ENCODE measurements around the gene KIAA0232. TPM values are rescaled to one million over a fixed set of nuclear protein-coding genes. Genes with fewer than 3 reads are reported as not detected.

The KIAA0232 gene
- total and polyA plus RNA-seq, 9 of the 15 experiments (the other 6 are each of a cell fraction or from before 2014, with no cell fraction given) = 3.5 to 17.4 (median 13.0) TPM

DNA sequence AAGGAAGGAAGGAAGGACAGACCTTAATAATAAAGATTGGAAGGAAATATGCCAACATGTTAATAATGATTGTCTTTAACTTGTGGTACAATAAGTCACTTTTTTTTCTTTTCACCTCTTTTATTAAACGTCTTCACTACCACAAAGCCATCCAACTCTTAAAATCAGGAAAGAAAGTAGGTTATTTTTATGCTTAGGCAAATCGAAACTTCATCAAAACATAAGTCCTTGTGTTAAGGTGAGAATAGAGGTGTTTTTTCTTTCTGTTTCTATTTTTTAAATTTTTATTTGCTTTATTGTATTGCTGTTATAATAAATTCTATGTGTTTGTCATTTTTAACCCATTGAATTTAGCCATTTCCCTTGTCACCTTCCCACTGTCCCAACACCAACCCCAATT, 40.0 kb upstream of the KIAA0232 start:
- CTCF ChIA-PET (ENCODE audit: low intra/inter-chr PET ratio) = no interaction called here
- WGBS (ENCODE audit: insufficient coverage, low coverage, missing lambda C conversion rate) = 20% methylated on average over 2 of the region's 2 CpGs
- intact Hi-C loops (cut with micrococcal nuclease) (no loop called here), in situ Hi-C loops (cut with MboI) (no loop called here)
- Histone ChIP-seq H3K9me1 (ENCODE audit: control insufficient read depth, insufficient read depth, low read length) (no peaks in the 10 kb centered on the region), H3K4me1 (replicated peaks in 1 of 2; ENCODE audit: control insufficient read depth in 2 of 2, insufficient read depth in 2 of 2, low read length in 2 of 2) (peaks cover 0 to 19% of the 10 kb centered on the region in 2 experiments; a peak in 3 of 5 replicates), H3K4me2 (ENCODE audit: insufficient read depth, low read length) (no peak overlapping the region), H2AFZ (ENCODE audit: low read depth, low read length) (peak overlapping the region; percentile 67), H3K9me3 (replicated peaks; ENCODE audit: control insufficient read depth, insufficient read depth, low read depth, low read length) (peaks cover 7% of the 10 kb centered on the region; the same call in 1 of the 2 replicates), H3K4me3 (no peak overlapping the region), H3K79me2 (ENCODE audit: control insufficient read depth, insufficient read depth, low read length) (no peaks in the 10 kb centered on the region), H3K36me3 (ENCODE audit: control insufficient read depth, insufficient read depth, low read length) (no peaks in the 10 kb centered on the region), H3K27me3 (ENCODE audit: control insufficient read depth in 2 of 2, insufficient read depth in 2 of 2, low read length in 2 of 2) (no peaks in the 10 kb centered on the region), H3K9ac (ENCODE audit: insufficient read depth in 1 of 2, low read depth in 2 of 2, low read length in 2 of 2) (no peak overlapping the region), H4K20me1 (replicated peaks; ENCODE audit: control insufficient read depth, insufficient read depth, low read length) (no peaks in the 10 kb centered on the region), H3K27ac (ENCODE audit: extremely low read depth, low read depth, low read length) (no peak overlapping the region)
- POLR2A ChIA-PET = no interaction called here
- DNase-seq (ENCODE audit: extremely low read depth in 1 of 4, low spot score in 3 of 4) = no peak
- no peak for FAIRE-seq
- BruUV-seq (replicated peaks) = no TSS peak
- no peak for ATAC-seq
- TF ChIP-seq SIRT6 (IDR thresholded peaks at IDR 0.05; ENCODE audit: low read depth, low read length) (no peak), BDP1 (IDR thresholded peaks at IDR 0.05; ENCODE audit: insufficient read depth, insufficient read length) (no peak)

DNA sequence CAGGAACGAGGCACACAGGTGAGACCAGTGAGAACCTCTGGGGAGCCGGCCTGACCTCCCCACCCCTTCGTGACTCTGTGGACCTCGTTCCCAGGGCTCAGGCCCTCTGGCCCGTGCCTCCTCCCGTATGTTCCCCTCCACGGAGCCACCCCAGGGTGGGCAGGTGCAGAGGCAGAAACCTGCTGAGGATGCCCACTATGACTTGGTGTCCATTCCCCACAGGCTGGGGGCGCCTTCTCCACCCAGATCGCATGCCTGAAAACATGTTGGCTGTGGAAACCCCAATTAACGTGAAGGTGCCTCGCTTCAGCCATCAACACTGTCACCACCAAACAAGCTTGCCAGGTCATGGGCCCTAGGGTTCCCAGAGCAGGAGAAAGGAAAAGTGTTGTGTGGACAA, 39.5 kb upstream of the KIAA0232 start:
- no peak overlapping the region for H3K27ac ChIP-seq (ENCODE audit: extremely low read depth, low read depth, low read length)
- intact Hi-C loops (cut with micrococcal nuclease) = no loop called here
- TF ChIP-seq, protein P1, sequence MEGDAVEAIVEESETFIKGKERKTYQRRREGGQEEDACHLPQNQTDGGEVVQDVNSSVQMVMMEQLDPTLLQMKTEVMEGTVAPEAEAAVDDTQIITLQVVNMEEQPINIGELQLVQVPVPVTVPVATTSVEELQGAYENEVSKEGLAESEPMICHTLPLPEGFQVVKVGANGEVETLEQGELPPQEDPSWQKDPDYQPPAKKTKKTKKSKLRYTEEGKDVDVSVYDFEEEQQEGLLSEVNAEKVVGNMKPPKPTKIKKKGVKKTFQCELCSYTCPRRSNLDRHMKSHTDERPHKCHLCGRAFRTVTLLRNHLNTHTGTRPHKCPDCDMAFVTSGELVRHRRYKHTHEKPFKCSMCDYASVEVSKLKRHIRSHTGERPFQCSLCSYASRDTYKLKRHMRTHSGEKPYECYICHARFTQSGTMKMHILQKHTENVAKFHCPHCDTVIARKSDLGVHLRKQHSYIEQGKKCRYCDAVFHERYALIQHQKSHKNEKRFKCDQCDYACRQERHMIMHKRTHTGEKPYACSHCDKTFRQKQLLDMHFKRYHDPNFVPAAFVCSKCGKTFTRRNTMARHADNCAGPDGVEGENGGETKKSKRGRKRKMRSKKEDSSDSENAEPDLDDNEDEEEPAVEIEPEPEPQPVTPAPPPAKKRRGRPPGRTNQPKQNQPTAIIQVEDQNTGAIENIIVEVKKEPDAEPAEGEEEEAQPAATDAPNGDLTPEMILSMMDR (IDR thresholded peaks at IDR 0.05 in 2 of 3, conservative IDR thresholded peaks at IDR 0.05 in 1 of 3; ENCODE audit: insufficient read depth in 2 of 3, low read depth in 1 of 3, low read length in 3 of 3) = peak in 1 of 3 experiments; percentile 19; a peak in 1 of 6 replicates
- TF ChIP-seq ZNF24 (IDR thresholded peaks at IDR 0.05) (no peak), RAD21 (CRISPR knock-in tag; conservative IDR thresholded peaks at IDR 0.05 in 1 of 2, IDR thresholded peaks at IDR 0.05 in 1 of 2) (peak in 1 of 2 experiments; percentile 36; a peak in 1 of 4 replicates)
- ATAC-seq (peak; percentile 33; the same call in 2 of the 3 replicates), FAIRE-seq (no peak), DNase-seq (ENCODE audit: extremely low read depth in 1 of 4, low spot score in 3 of 4) (no peak)
- H3K4me2 ChIP-seq (ENCODE audit: insufficient read depth, low read length) = no peak overlapping the region
- H3K27me3 ChIP-seq (ENCODE audit: control insufficient read depth in 2 of 2, insufficient read depth in 2 of 2, low read length in 2 of 2) = no peaks in the 10 kb centered on the region
- POLR2A ChIA-PET = no interaction called here
- in situ Hi-C loops (cut with MboI) = no loop called here
- CTCF ChIA-PET (ENCODE audit: low intra/inter-chr PET ratio) = no interaction called here
- H3K4me3 ChIP-seq = no peak overlapping the region
- no peaks in the 10 kb centered on the region for H3K9me1 ChIP-seq (ENCODE audit: control insufficient read depth, insufficient read depth, low read length)
- peak overlapping the region in 1 of 2 experiments; percentile 57; a peak in 1 of 4 replicates for H3K9ac ChIP-seq (ENCODE audit: insufficient read depth in 1 of 2, low read depth in 2 of 2, low read length in 2 of 2)
- WGBS (ENCODE audit: insufficient coverage, low coverage, missing lambda C conversion rate) = 55% methylated on average over 11 of the region's 11 CpGs
- H3K36me3 ChIP-seq (ENCODE audit: control insufficient read depth, insufficient read depth, low read length) = no peaks in the 10 kb centered on the region
- peak overlapping the region; percentile 67 for H2AFZ ChIP-seq (ENCODE audit: low read depth, low read length)
- H3K79me2 ChIP-seq (ENCODE audit: control insufficient read depth, insufficient read depth, low read length) = no peaks in the 10 kb centered on the region
- peaks cover 0 to 19% of the 10 kb centered on the region in 2 experiments; a peak in 3 of 5 replicates for H3K4me1 ChIP-seq (replicated peaks in 1 of 2; ENCODE audit: control insufficient read depth in 2 of 2, insufficient read depth in 2 of 2, low read length in 2 of 2)
- BruUV-seq (replicated peaks) = no TSS peak
- no peaks in the 10 kb centered on the region for H4K20me1 ChIP-seq (replicated peaks; ENCODE audit: control insufficient read depth, insufficient read depth, low read length)
- peaks cover 7% of the 10 kb centered on the region; the same call in 1 of the 2 replicates for H3K9me3 ChIP-seq (replicated peaks; ENCODE audit: control insufficient read depth, insufficient read depth, low read depth, low read length)

Measured in K562 (cell line).